ENCODE measurements around the gene GLI3. TPM values are rescaled to one million over a fixed set of nuclear protein-coding genes. Genes with fewer than 3 reads are reported as not detected.

The GLI3 gene
- total RNA-seq, 1 donor from 2014 or later, result 9.0 TPM

GRCh38 chr7:42233171-42233570 lies 3.8 kb downstream of the GLI3 start:
- Mint-ChIP-seq H3K36me3 (ENCODE audit: insufficient read depth) (no peaks in the 10 kb centered on the region), H3K9me3 (ENCODE audit: low read depth) (no peaks in the 10 kb centered on the region), H3K27ac (no peak overlapping the region), H3K4me1 (ENCODE audit: low read depth) (peaks cover 9% of the 10 kb centered on the region), H3K27me3 (peaks cover 80% of the 10 kb centered on the region), H3K4me3 (ENCODE audit: low read depth) (no peak overlapping the region)
- no peak for TF ChIP-seq CTCF (IDR thresholded peaks at IDR 0.05; ENCODE audit: unreplicated experiment)
- DNase-seq (ENCODE audit: low spot score, unreplicated experiment), result no peak

GRCh38 chr7:42232275-42232674 lies 4.7 kb downstream of the GLI3 start:
- DNase-seq (ENCODE audit: low spot score, unreplicated experiment), result no peak
- TF ChIP-seq CTCF (IDR thresholded peaks at IDR 0.05; ENCODE audit: unreplicated experiment), result no peak
- no peak overlapping the region for H3K27ac Mint-ChIP-seq
- H3K27me3 Mint-ChIP-seq, result peaks cover 87% of the 10 kb centered on the region
- no peaks in the 10 kb centered on the region for H3K9me3 Mint-ChIP-seq (ENCODE audit: low read depth)
- H3K4me1 Mint-ChIP-seq (ENCODE audit: low read depth), result peaks cover 11% of the 10 kb centered on the region
- H3K36me3 Mint-ChIP-seq (ENCODE audit: insufficient read depth), result no peaks in the 10 kb centered on the region
- no peak overlapping the region for H3K4me3 Mint-ChIP-seq (ENCODE audit: low read depth)

GRCh38 chr7:42231043-42231787 lies 5.8 kb downstream of the GLI3 start:
- H3K27ac Mint-ChIP-seq, result no peak overlapping the region
- DNase-seq (ENCODE audit: low spot score, unreplicated experiment), result no peak
- H3K4me1 Mint-ChIP-seq (ENCODE audit: low read depth), result peaks cover 11% of the 10 kb centered on the region
- H3K36me3 Mint-ChIP-seq (ENCODE audit: insufficient read depth), result no peaks in the 10 kb centered on the region
- no peak for TF ChIP-seq CTCF (IDR thresholded peaks at IDR 0.05; ENCODE audit: unreplicated experiment)
- H3K9me3 Mint-ChIP-seq (ENCODE audit: low read depth), result no peaks in the 10 kb centered on the region
- peaks cover 97% of the 10 kb centered on the region for H3K27me3 Mint-ChIP-seq
- H3K4me3 Mint-ChIP-seq (ENCODE audit: low read depth), result no peak overlapping the region

GRCh38 chr7:42227936-42228591 lies 8.9 kb downstream of the GLI3 start:
- Mint-ChIP-seq H3K36me3 (ENCODE audit: insufficient read depth) (no peaks in the 10 kb centered on the region), H3K27ac (no peak overlapping the region), H3K9me3 (ENCODE audit: low read depth) (peaks cover 3% of the 10 kb centered on the region), H3K4me3 (ENCODE audit: low read depth) (peak overlapping the region; percentile 64), H3K27me3 (peaks cover 90% of the 10 kb centered on the region), H3K4me1 (ENCODE audit: low read depth) (peaks cover 6% of the 10 kb centered on the region)
- TF ChIP-seq CTCF (IDR thresholded peaks at IDR 0.05; ENCODE audit: unreplicated experiment), result no peak
- DNase-seq (ENCODE audit: low spot score, unreplicated experiment), result peak; percentile 14

GRCh38 chr7:42227541-42227935 lies 9.5 kb downstream of the GLI3 start:
- H3K36me3 Mint-ChIP-seq (ENCODE audit: insufficient read depth), result no peaks in the 10 kb centered on the region
- H3K27ac Mint-ChIP-seq, result peak overlapping the region; percentile 9
- H3K4me3 Mint-ChIP-seq (ENCODE audit: low read depth), result peak overlapping the region; percentile 64
- peaks cover 87% of the 10 kb centered on the region for H3K27me3 Mint-ChIP-seq
- peaks cover 3% of the 10 kb centered on the region for H3K9me3 Mint-ChIP-seq (ENCODE audit: low read depth)
- H3K4me1 Mint-ChIP-seq (ENCODE audit: low read depth), result peaks cover 8% of the 10 kb centered on the region
- no peak for DNase-seq (ENCODE audit: low spot score, unreplicated experiment)
- no peak for TF ChIP-seq CTCF (IDR thresholded peaks at IDR 0.05; ENCODE audit: unreplicated experiment)
